GM19239 (cell line): Measurements from ENCODE around the gene PTPN3.

Experiments
- DNase-seq: peaks from one replicate; pipeline ENCODE4 v3.0.0; 2011; ENCODE audit warnings: low spot score; ENCODE audit not compliant: insufficient read length
- FAIRE-seq: peaks from 2 replicates; lab custom pipeline; 2011; peaks lifted over from hg19 to GRCh38; lab: Jason Lieb, UNC

PTPN3 gene

DNA sequence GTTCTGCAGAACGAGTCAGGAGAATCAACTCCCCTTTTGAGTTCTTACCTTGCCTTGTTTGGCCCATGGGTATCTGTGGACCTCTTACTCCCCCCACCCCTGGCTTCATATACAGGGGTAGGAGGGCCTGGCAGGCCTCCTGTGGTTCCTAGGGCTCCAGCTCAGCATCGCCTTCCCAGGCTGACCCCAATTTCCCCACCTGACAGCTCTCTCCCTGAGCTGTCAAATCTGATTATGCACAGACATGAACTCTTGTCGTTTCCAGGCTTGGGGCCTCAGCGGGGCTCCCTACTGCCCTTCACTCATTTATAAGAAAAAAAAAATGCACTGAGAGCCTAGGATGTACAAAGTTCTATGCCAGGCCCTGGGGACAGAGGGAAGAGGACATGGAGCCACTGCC, 67.9 kb downstream of the PTPN3 start:
- FAIRE-seq, result no peak
- no peak for DNase-seq

DNA sequence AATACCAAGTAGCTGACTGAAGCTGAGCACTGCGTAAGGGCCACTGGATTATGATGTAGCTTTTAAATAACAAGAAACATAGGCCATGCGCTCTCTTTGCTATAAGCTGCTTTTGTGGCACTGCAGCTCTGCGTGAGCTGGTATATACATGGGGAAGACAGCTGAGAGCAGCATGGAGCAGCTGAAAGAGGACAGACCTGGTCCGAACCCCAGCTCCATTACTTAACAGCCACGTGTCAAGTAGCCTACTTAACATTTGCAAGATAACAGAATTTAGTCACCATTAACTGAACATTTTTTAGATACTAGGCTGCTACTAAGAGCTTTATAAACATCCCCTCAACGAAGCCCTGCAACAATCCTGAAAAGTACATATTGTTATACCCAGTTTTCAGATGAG, 69.3 kb downstream of the PTPN3 start:
- DNase-seq (no peak), FAIRE-seq (no peak)

DNA sequence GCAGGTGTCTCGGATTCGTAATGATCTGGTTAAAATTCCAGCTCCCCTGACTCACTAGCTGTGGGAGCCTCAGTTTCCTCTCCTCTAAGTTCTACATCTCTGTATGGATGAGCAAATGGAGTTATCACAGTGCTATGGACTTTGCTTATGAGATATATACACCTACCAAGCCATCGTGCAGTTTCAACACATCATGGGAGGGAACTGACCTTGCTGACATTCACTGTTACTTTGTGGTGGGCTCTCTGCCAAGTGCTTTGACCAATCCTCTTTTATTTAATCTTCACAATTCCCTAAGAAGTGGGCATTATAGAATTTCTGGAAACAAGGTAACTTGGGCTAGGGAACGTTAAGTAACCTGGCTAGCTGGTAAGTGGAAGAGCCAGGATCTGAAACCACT, 70.2 kb downstream of the PTPN3 start:
- no peak for FAIRE-seq
- no peak for DNase-seq

DNA sequence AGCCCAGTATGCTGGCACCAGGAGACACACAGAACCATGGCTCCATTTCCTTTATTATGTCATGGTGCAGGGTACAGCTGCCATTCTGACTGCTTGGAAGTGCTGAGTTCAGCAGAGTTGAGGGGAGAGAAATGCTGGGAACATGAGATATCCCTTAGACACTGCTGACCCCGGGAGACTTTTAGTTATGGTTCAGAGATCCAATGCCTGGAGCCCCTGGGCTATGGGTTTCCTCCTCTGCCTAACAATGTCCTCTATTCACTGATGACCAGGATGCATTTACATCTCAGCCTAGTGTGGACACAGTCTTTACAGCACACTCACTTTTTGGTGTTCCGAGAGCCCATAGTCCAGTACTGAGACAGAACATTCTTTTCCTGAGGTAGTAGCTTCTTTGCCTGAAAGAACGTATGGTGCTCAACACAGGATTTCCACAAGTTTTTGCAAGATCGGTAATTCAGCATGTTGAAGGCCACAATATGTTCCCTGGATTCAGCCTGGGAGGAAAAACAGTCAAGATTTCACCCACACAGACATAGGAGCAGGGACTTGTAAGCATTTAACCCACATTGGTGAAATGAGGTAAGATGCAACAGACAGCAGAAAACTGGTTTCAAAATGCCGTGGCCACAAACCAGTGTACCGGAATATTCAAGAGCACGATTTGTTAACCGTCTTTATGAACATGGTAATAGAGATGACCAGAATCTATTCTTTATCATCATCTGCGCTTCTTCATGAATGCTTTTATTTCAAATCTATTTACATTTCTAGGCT, 71.3 kb downstream of the PTPN3 start:
- FAIRE-seq (no peak), DNase-seq (no peak)

DNA sequence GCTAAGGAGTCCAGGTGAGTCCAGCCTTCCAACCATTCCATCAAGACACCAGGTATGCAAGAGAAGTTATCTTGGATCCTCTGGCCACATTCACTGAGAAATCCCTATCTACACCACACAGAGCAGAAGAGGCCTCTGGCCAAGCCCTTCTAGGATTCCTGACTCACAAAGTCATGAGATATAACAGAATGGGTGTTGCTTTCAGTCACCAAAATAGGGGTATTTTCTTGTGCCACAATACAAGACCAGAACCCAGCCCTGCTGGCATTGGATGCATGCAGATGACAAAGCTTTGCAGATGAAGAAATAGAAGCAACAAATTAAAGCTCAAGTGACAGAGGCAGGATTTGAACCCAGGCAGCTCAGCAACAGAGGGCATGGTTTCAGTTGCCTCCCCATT, 73.5 kb downstream of the PTPN3 start:
- no peak for FAIRE-seq
- no peak for DNase-seq

DNA sequence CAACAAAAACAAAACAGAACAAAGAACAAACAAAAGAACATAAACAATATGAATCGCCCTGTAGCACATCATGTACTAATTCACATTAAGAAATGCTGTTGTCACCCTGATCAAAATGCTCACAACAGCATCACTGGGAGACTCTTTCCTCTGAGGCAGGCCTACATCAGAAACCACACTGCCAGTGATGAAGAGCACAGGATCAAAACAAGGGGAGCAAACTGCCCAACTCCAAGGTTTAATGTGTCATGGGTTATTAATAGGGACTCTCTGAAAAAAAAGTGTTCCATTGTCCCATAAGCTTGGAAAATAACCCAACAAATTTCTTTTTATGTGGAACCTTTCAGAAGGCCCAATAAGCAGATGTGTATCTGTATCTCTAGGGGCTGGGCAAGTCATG, 74.2 kb downstream of the PTPN3 start:
- no peak for FAIRE-seq
- DNase-seq, result no peak

DNA sequence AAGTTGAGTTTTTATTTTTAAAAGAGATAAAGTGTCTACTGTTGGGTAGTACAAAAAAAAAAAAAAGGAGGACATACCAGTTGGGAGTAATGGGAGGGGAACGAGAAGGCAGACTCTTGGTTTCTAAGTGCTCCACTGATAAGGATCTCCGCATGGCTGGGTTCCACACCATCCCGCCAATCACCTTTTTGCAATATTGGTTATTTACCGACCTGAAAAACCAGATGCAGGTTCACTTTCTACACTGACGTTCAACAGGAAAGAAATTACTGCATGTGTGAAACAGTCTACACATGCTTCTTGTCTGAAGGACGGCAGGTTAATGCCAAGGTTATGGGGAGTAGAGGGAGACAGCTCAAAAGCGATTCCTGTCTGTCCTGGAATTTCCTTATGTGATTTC, 75.5 kb downstream of the PTPN3 start:
- FAIRE-seq (peak; percentile 98), DNase-seq (peak; percentile 34)

DNA sequence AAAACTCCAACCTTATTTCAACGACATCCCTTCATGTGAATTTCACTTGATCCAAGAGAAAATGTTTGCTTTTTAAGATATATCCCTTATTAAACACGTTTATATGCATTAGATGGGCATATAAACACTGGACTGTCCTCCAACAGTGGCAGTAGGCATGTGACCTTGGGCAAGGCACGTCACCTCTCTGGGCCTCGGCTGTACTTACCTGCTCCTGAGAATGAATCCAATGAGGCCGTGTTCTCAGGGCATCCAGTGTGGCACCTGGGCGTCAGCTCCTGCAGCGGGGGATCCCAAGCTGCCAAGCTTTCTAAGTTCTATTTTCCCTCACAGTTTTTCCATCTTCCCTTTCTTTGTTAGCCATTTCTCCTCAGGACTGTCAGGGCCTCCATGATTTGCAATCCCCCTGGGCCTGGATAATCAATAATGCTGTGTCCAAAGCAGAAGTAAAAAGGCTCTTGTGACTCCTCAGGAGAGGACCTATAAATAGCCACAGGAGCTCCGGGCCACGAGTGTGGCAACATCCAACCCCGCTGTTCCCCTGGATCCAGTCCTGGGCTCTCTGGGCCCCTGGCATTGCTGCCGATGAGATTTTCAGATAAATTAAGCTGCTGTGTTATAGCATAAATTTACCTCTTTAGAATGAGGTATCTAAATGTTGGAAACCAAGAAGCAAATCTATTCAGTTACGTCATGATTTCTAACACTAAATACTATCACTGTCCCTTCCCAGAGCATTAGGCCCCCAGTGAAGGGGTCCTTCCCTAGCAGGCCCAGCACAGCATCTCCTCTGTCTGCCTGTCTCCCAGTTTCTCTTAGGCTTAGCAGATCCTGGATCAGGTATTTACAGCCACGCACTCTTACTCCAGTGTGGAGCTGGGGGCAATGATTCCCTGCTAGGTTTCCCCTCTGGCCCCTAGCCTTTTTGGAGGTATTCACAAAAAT, 76.8 kb downstream of the PTPN3 start:
- DNase-seq (no peak), FAIRE-seq (no peak)

DNA sequence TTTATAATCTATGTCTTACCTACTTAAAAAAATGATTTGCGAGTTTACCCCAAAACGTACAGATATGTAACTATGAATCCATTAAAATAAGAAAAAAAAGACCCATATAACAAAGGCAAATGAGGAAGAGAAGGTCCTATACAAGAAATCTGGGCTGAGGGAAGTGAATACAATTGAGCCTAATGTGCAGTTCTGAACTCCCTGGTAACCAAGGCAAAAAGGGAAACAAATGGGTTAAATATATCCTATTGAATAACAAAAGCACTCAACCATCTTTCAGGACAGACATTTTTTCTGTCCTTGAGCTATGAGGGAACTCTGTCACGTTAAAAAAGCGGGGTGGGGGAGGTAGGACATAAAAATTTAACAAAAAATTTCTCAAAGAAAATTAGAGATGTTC, 78.6 kb downstream of the PTPN3 start:
- FAIRE-seq, result no peak
- DNase-seq, result no peak

DNA sequence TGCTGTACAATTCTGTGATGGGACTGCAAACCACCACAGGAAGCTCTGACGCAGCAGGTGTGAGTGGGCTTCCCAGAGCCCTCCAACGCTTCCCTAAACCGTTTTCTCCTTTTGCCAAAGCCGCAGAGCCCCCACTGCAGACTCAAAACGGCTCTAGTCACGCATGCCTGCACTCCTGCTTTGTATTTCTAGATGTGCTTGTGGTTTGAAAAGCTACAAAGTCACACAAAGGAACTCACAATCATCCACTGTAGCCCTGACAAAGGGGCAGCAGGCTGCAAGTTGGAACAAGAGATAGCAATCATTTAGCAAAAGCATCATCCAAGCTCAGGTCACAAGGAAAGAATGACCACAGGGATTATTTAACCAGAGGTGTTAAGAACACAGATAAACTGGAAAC, 79.3 kb downstream of the PTPN3 start:
- FAIRE-seq, result peak; percentile 90
- no peak for DNase-seq

DNA sequence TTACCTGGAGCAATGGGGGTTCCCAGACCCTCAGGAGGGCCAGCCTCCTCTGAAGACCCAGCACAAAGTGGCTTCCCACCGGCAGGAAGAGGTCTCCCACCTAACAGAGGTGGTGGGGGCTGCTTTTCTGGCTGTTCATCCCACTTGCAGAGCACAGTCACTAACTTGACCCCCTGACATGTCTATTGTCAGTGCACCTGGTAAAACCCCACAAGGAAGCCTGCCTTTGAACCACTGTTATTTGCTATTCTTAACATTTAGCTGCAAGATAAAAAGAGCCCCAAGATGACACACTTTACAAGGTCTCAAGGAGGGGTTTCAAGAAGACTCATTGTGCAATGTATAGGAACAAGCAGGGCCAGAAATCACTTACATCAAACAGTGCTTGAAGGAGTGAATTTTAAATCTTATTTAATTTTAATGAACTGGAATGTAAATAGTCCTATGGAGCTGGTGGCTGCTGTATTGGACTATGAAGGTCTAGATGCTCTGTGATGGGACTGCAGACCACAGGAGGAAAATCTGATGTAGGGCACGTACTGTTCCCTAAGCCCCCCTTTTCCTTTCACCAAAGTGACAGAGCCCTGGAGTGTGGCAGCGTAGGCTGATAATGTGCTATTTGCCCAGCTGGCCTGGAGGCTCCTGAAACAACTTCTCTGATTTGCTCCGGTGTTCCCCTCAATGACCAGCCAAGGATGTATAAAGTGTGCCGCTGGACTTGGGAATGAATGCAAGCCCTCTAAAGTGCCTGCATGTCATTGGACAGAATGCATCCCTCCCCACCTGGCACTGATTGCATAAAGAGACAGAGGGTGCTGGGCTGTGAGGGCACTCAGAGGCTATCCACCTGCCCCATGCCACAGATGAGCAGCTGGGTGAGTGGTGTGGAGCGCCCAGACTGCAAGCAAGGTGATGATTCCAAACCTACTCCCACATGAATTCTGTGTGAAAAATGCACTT, 80.2 kb downstream of the PTPN3 start:
- peak; percentile 4 for FAIRE-seq
- DNase-seq, result no peak

DNA sequence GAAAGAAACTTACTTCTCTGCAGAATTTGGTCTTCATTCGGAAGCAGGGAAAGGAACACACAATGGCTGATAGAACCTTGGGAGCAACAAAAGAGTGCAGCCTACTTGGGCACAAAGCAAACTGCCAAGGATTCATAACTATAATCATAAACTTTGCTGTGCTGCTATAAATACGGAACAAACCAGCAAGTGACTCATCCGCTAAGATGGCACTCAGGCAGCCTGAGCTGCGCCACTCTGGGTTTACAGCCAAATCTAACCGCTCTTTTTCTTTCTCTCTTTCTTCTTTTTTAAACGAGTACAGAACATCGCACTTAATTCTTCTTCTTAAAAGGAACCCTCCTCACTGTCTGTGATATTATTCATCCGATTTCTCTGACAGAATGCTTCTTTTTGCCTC, 81.1 kb downstream of the PTPN3 start:
- FAIRE-seq (peak; percentile 51), DNase-seq (no peak)

DNA sequence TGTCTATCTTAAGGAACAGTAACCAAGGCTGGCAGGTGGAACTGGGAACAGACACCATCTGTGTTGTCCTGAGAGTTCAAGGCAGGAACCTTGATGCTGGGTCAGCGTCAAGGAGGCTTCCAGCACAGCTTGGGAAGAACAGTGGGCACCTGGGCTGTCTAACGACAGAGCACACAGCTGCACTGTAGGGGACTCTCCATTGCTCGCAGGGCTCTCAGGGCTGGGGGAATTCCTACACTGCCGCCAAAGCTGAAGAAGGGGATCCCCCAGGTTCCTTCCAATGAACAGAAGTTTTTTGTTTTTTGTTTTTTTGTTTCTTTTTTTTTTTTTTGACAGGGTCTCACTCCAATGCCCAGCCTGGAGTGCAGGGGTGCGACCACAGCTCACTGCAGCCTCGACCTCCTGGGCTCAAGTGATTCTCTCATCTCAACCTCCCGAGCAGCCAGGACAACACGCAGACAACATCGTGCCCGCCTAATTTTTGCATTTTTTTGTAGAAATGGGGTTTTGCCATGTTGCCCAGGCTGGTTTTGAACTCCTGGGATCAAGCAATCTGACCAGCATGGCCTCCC, 81.9 kb downstream of the PTPN3 start:
- DNase-seq (no peak), FAIRE-seq (no peak)

DNA sequence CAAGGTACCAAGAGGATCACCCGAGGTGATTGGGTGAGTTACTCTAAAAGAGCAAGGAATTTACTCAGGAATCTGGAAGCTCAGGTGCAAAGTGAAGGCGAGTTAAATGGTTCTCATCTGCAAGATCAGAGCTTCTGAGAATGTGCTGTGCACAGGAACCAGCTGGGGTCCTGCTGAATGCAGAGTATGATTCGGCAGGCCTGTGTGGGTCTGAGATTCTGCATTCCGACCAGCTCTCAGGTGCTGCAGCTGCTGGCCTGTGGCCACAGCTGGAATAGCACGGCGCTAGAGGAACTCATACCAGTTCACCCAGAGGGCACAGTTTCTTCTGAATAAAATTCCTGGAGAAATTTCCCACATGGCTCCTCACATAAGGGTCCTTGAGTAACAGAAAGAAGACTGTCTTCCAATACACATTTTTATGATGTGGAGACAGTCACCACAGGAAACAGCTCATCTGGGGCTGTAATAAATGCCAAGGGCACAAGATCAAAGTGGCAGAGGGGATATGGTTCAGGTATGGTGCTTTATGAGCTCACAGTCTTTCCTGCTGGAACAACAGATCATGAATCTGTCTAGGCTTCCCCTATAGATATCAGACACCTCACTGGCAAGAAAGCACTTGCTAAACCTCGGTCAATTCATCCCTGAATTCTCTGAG, 83.9 kb downstream of the PTPN3 start:
- DNase-seq (no peak), FAIRE-seq (no peak)

DNA sequence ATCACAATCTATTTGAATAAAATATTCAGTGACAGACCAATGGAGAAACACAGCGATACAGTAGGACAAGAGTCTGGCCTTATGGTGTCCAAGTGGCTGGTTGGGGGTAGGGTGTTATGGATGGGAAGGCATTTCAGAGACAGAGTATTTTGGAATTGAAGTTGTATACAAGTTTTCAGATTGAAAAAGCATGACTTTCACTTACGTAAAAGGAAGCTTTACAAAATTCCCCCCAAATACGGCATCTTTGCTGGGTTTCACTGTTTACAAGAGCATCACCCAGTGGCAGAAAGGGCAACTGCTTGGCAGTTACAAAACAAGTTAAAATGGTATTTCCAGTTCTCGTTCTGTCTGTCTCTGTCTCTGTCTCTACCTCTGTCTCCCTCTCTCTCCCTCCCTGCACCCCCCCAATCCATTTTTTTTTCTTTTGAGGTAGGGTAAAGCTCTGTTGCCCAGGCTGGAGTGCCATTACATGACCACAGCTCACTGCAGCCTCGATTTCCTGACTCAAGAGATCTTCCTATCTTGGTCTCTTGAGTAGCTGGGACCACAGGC, 86.2 kb downstream of the PTPN3 start:
- FAIRE-seq (peak; percentile 75), DNase-seq (no peak)

DNA sequence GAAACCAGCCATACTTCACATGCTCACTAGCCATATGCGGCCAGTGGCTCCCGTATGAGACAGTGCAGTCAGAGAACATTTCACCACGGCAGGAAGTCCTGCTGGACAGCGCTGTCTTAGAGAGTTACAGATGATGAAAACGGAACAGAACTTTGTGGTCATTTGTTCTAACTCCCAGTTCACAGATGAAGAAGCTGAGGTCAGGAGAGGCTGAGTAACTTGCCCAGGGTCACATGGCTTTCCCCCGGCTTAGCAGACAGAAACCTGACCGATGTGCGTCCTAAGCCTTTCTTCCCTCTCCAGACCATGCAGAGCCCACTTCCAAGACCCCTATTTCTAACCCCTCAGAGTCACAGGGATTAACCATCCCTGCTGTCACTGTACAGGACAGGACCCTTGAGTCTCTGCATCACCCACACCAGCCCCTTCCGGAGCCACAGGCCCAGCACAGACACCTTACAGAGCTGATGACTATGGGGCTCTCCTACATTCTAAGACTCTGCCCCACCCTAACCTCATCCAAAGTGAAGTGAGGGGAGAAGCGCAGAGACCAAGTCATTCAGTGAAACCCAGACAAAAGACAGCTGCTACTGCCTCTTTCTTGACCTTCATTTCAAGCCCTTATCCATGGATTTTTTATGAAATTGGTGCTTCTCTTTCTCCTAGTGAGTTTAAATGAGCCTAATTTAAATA, 86.9 kb downstream of the PTPN3 start:
- FAIRE-seq (peak; percentile 79), DNase-seq (no peak)

DNA sequence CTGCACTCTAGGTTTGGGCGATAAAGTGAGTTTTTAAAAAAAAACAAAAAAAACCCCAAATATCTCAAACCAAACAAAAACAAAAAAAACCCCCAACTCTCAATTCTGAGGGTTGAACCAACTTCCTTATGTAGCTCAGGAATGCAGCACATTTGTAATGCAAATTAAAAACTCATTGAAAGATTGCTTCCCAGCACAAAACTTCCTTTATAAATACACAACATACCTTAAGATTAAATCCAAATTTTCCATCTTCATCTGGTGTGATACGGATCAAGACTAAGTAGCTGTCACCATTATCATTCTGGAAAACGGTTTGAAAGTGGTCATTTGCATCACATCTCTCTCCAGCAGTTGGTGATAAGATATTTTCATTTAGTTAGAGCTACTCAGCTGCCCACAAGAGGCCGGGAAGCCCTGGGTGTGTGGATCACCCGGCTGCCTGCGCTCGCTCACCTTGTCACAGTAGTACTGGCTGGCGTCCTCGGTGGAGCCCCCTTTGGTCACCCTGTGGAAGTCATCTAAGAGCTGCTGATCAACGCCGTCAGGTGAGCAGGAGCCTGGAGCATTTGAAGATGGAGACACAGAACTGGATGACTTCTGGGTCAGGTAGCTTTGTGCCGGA, 88.2 kb downstream of the PTPN3 start:
- no peak for FAIRE-seq
- DNase-seq, result no peak

DNA sequence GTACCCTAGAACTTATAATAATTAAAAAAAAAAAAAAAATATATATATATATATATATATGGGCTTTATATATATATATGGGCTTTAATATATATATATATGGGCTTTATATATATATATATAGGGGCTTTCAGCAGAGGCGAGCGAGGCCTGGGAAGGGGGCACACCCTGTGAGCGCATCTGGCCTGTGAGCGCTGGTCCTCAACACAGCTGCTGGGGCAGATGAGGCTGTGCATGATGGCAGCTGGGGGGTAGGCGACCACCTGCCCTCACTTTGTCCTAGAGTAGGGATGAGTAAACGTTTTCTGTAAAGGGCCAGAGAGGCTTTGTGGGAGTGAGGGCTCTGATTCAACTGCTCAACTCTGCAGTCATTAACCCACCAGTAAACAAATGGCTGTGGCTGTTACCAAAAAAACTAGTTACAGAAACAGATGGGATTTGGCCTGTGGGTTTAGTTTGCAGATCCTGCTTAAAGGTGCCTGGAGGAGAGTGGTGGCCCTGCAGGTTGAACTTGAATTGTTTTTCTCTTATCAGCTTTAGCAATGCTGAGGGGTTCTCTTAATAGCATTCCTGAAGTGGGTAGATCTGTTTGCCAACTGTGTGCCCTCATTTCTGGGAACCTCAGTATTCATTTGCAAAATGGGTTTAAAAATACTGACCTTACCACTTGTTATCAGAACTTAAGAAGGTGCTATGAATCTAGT, 89.2 kb downstream of the PTPN3 start:
- FAIRE-seq (no peak), DNase-seq (no peak)
